SK-N-SH (cell line): Measurements from ENCODE around the gene ARHGAP23. TPM values are rescaled to one million over a fixed set of nuclear protein-coding genes. Genes with fewer than 3 reads are reported as not detected.
"Not testable (repeated sequence)": the region's sequence is repeated elsewhere in the genome, so short reads cannot be mapped to it uniquely, and the experiment has no call there.

ENCODE experiments used
- CTCF ChIA-PET: fragments of 300-600, 350-600 bp; formaldehyde crosslinking; extraction: SDS; loops from one replicate; lab custom pipeline; 2021; lab: Yijun Ruan, JAX
- POLR2A ChIA-PET: fragments of 350-600 bp; sonication (Branson Sonifier 250); formaldehyde crosslinking; extraction: SDS; loops from one replicate; lab custom pipeline; 2020; ENCODE audit warnings: antibody characterized with exemption, inconsistent platforms; lab: Yijun Ruan, JAX
- DNase-seq: peaks from one replicate; pipeline ENCODE4 v3.0.0; 2012
- H2AFZ ChIP-seq: fragments of 200-600 bp; sonication (generic); 2 replicates; pipeline ENCODE4 v1.8.1; 2016; ENCODE audit warnings: antibody characterized with exemption, mild to moderate bottlenecking, low read depth
- H3F3A ChIP-seq: fragments of 200-600 bp; sonication (generic); replicated peaks from 2 replicates; pipeline ENCODE3; 2016; ENCODE audit warnings: antibody characterized with exemption, mild to moderate bottlenecking; ENCODE audit not compliant: insufficient read depth
- H3K27ac ChIP-seq, 2 experiments: fragments of 200-500 bp in 1 of 2; fragments of 200-600 bp in 1 of 2; sonication (Bioruptor generic) in 1 of 2; sonication (generic), shearing (Covaris generic) in 1 of 2; 2 replicates each; pipeline versions ENCODE4 v1.5.1 to v1.6.1; 2014 to 2016; ENCODE audit warnings: low read depth in 2 of 2, inconsistent platforms in 1 of 2, low read length in 1 of 2, mild to moderate bottlenecking in 1 of 2, mixed read lengths in 1 of 2
- H3K27me3 ChIP-seq: fragments of 200-600 bp; sonication (generic), shearing (Covaris generic); 2 replicates; pipeline ENCODE4 v1.6.1; 2016; ENCODE audit warnings: mixed run types; ENCODE audit not compliant: insufficient read depth
- H3K36me3 ChIP-seq, 2 experiments: fragments of 200-500 bp in 1 of 2; fragments of 200-600 bp in 1 of 2; sonication (Bioruptor generic) in 1 of 2; sonication (generic) in 1 of 2; replicated peaks in 1 of 2; 2 replicates each; pipeline versions ENCODE3 to v1.5.1; 2014 to 2016; ENCODE audit warnings: low read length in 1 of 2, mild to moderate bottlenecking in 1 of 2; ENCODE audit not compliant: insufficient read depth in 2 of 2, control insufficient read depth in 1 of 2
- H3K4me1 ChIP-seq, 2 experiments: fragments of 200-500 bp in 1 of 2; fragments of 200-600 bp in 1 of 2; sonication (Bioruptor generic) in 1 of 2; sonication (generic), shearing (Covaris generic) in 1 of 2; 2 replicates each; pipeline versions ENCODE4 v1.5.1 to v1.6.1; 2014 to 2016; ENCODE audit warnings: low read depth in 1 of 2, low read length in 1 of 2, mixed run types in 1 of 2; ENCODE audit not compliant: insufficient read depth in 2 of 2, control insufficient read depth in 1 of 2
- H3K4me2 ChIP-seq: fragments of 200-600 bp; sonication (generic), shearing (Covaris generic); 2 replicates; pipeline ENCODE4 v1.6.1; 2017; ENCODE audit warnings: mixed run types
- H3K4me3 ChIP-seq, 2 experiments: fragments of 200-500 bp in 1 of 2; fragments of 200-600 bp in 1 of 2; sonication (Bioruptor generic) in 1 of 2; sonication (generic), shearing (Covaris generic) in 1 of 2; 2 replicates each; pipeline versions ENCODE4 v1.5.1 to v1.8.1; 2014 to 2016; ENCODE audit warnings: low read depth in 2 of 2, inconsistent platforms in 1 of 2, low read length in 1 of 2, mild to moderate bottlenecking in 1 of 2, mixed read lengths in 1 of 2, moderate library complexity in 1 of 2
- H3K79me2 ChIP-seq: fragments of 200-600 bp; sonication (generic); 2 replicates; pipeline ENCODE4 v1.8.1; 2017; ENCODE audit warnings: mild to moderate bottlenecking; ENCODE audit not compliant: insufficient read depth
- H3K9ac ChIP-seq: fragments of 200-600 bp; sonication (generic); 2 replicates; pipeline ENCODE4 v1.6.1; 2017; ENCODE audit warnings: mixed run types
- H3K9me2 ChIP-seq: fragments of 200-600 bp; sonication (generic); 2 replicates; pipeline ENCODE4 v1.6.1; 2017; ENCODE audit warnings: mixed run types
- H3K9me3 ChIP-seq: fragments of 200-600 bp; sonication (generic); 2 replicates; pipeline ENCODE4 v1.6.1; 2017; ENCODE audit warnings: mixed run types, mild to moderate bottlenecking, moderate library complexity
- H4K20me1 ChIP-seq: fragments of 200-600 bp; sonication (generic); 2 replicates; pipeline ENCODE4 v1.6.1; 2017; ENCODE audit warnings: mild to moderate bottlenecking, mixed run types; ENCODE audit not compliant: insufficient read depth
- FOXJ3 ChIP-seq: sonication (generic); formaldehyde crosslinking; IDR thresholded peaks from 2 replicates; pipeline ENCODE4 v1.5.1; 2020; ENCODE audit warnings: mild to moderate bottlenecking, missing genetic modification reagents
- MEF2A ChIP-seq: IDR thresholded peaks from 2 replicates; pipeline ENCODE4 v1.4.0; 2012; ENCODE audit warnings: low read depth, borderline replicate concordance
- WGBS: methylation state at CpG from one replicate; pipeline ENCODE4 v1.1.6; 2017; ENCODE audit warnings: low lambda C conversion rate; 5-methylcytosine and 5-hydroxymethylcytosine counted together
- polyA plus RNA-seq, 3 experiments: library from polyadenylated mRNA; depleted of rRNA; stranded (reverse); fragments of >200 nt; gene quantifications; 2 replicates each; pipeline ENCODE4 v1.2.3, GENCODE V29; 2012

Gene ARHGAP23
- polyA plus RNA-seq, 1 of the 3 experiments (the other 2 are of a cell fraction): 19.2 TPM

DNA sequence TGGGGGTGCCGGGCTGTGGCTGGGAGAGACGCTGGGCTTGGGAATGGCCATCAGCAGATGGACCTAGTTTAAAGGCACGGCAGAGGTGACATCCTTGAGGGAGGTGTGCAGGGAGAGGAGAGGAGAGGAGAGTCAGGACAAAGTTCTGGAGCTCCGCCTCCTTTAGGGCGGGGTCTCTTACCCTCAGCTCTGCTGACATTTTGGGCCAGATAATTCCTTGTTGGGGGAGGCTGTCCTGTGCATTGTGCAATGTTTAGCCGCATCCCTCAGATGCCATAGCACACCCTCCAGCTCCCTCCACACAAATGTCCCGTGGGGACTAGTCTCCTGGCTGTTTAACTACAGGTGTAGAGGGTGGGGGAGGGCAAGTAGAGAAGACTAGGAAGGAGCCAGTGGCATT lies 48.3 kb downstream of the ARHGAP23 start:
- ChIA-PET CTCF (interaction anchor here (1.7 to 1.9 kb wide), 2 partner anchors 33 to 53 kb away, joined by 5 to 9 read pairs; no protein-coding TSS in a partner anchor), POLR2A (no interaction called here)
- DNase-seq: no peak

DNA sequence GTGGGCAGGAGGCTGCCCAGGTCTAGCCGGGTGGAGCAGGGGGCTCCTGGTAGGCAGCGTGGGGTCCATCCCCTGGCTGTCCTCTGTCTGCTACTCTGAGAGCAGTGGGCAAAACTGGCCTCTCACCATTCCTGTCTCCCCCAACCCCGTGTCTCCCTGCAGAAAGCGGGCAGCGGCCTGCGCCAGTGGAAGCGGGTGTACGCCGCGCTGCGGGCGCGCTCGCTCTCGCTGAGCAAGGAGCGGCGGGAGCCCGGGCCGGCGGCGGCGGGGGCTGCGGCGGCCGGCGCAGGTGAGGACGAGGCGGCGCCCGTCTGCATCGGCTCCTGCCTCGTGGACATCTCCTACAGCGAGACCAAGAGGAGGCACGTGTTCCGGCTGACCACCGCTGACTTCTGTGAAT lies 49.2 kb downstream of the ARHGAP23 start:
- H3K9me2 ChIP-seq, H3K27me3 ChIP-seq, H2AFZ ChIP-seq, H3K4me1 ChIP-seq, DNase-seq, POLR2A ChIA-PET, H4K20me1 ChIP-seq, H3K79me2 ChIP-seq, H3F3A ChIP-seq, H3K4me3 ChIP-seq, H3K9ac ChIP-seq, H3K27ac ChIP-seq, H3K4me2 ChIP-seq, H3K9me3 ChIP-seq: not testable (repeated sequence)
- CTCF ChIA-PET: interaction anchor here (0.6 to 1.9 kb wide), 2 partner anchors 32 to 34 kb away, joined by 3 to 9 read pairs; no protein-coding TSS in a partner anchor
- H3K36me3 ChIP-seq: peaks cover 12 to 35% of the 10 kb centered on the region in 2 experiments
- WGBS: 99% methylated on average over 26 of the region's 36 CpGs

More for the DNA sequence above, 48.3 kb downstream of the ARHGAP23 start:
- Histone ChIP-seq H3K79me2 (peaks cover 7% of the 10 kb centered on the region; the same call in 1 of the 2 replicates), H3K9me2 (no peaks in the 10 kb centered on the region), H3F3A (no peaks in the 10 kb centered on the region), H3K4me3 (no peak overlapping the region), H3K36me3 (peaks cover 12 to 33% of the 10 kb centered on the region in 2 experiments), H3K27me3 (no peaks in the 10 kb centered on the region)
- 90% methylated on average over 7 of the region's 7 CpGs for WGBS
- TF ChIP-seq FOXJ3 (CRISPR knock-in tag): no peak
- TF ChIP-seq MEF2A: no peak
- TF ChIP-seq, all 33 proteins: peak for 0
- no peak overlapping the region for H3K4me2 ChIP-seq
- H3K9ac ChIP-seq: no peak overlapping the region
- H3K4me1 ChIP-seq: no peaks in the 10 kb centered on the region
- no peak overlapping the region for H2AFZ ChIP-seq
- H3K9me3 ChIP-seq: no peaks in the 10 kb centered on the region
- H4K20me1 ChIP-seq: 0 out of 2 replicates have a peak, but pooled peaks cover 9% of the 10 kb centered on the region
- no peak overlapping the region for H3K27ac ChIP-seq

DNA sequence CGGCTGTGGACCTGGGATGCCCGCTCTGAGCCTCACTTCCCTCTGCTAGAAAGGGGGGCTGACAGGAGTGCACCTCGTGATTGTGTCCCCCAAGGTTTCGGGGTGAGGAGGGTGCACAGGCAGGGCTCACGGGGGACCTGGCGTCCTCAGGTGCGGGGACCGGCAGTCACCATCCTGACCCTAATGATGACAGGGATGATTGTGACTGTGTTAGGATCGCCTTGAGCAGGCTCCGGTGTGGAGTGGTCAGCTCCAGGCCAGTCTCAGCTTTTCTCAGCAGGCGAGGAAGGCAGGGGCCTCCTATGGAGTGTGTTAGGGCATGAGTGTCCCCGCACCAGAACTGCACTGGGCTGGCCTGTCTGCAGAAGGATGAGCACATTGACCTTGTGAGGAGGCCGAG lies 49.7 kb downstream of the ARHGAP23 start:
- H3F3A ChIP-seq, H3K4me3 ChIP-seq, H3K9ac ChIP-seq, H3K9me3 ChIP-seq, H3K4me2 ChIP-seq, H4K20me1 ChIP-seq, H3K27me3 ChIP-seq, H3K79me2 ChIP-seq, CTCF ChIA-PET, H3K4me1 ChIP-seq, H3K9me2 ChIP-seq, POLR2A ChIA-PET, H2AFZ ChIP-seq, DNase-seq, H3K27ac ChIP-seq: not testable (repeated sequence)
- H3K36me3 ChIP-seq: peaks cover 12 to 36% of the 10 kb centered on the region in 2 experiments
- 97% methylated on average over 11 of the region's 13 CpGs for WGBS

DNA sequence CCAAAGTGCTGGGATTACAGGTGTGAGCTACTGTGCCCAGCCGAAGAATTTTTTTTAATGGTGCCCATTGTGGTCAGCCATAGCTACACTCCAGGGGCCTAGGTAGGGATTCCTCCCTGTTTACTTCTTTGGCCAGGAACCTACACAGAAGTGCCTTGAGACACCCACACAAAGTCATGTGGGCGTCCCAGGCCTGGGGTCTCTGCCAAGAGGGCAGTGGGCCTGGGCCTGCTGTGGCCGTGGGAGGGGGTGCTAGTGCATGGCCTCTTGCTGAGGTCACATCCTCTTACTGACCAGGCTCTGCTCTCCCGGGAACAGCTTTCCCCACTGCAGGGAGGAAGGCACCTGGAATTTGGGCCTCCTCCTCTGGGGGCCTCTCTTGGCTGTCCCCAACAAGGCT lies 50.4 kb downstream of the ARHGAP23 start:
- CTCF ChIA-PET: interaction anchor here (1.1 kb wide), 1 partner anchor 35 kb away, joined by 3 read pairs; no protein-coding TSS in a partner anchor
- H3K4me3 ChIP-seq, DNase-seq, H3K9me2 ChIP-seq, H4K20me1 ChIP-seq, H2AFZ ChIP-seq, H3F3A ChIP-seq, H3K4me2 ChIP-seq, H3K9ac ChIP-seq, H3K27ac ChIP-seq, H3K9me3 ChIP-seq, POLR2A ChIA-PET, H3K4me1 ChIP-seq, H3K27me3 ChIP-seq, H3K79me2 ChIP-seq: not testable (repeated sequence)
- peaks cover 13 to 41% of the 10 kb centered on the region in 2 experiments for H3K36me3 ChIP-seq
- 92% methylated on average over 2 of the region's 4 CpGs for WGBS

DNA sequence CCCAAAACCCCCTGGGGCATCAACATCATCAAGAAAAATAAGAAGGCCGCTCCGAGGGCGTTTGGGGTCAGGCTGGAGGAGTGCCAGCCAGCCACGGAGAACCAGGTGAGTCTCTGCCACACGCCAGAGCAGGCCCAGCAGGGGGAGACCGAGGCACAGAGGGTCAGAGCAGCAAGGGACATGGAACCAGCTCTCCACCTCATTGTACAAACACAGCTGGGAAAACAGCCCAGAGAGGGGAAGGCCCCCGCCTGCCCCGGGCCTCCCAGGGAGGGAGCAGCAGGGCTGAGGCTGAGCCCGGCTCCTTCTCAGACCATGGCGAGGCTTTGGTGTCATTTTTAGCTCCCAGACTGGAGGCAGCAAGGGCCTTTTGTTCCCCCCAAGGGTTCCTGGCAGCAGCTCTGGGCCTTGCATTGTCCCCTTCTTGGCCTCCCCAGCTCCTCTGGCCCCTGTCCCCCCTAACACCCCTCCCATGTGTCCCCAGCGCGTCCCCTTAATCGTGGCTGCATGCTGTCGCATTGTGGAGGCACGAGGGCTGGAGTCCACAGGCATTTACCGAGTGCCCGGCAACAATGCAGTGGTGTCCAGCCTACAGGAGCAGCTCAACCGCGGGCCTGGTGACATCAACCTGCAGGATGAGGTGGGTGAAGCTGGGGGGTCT lies 53.9 kb downstream of the ARHGAP23 start:
- Histone ChIP-seq H3K36me3 (peaks cover 10 to 41% of the 10 kb centered on the region in 2 experiments), H3F3A (peaks cover 13% of the 10 kb centered on the region)
- H3K9ac ChIP-seq, DNase-seq, POLR2A ChIA-PET, H3K9me3 ChIP-seq, H3K9me2 ChIP-seq, H3K79me2 ChIP-seq, H3K4me3 ChIP-seq, H3K4me1 ChIP-seq, H2AFZ ChIP-seq, H3K27ac ChIP-seq, H3K27me3 ChIP-seq, H3K4me2 ChIP-seq, H4K20me1 ChIP-seq: not testable (repeated sequence)
- 93% methylated on average over 13 of the region's 19 CpGs for WGBS
- CTCF ChIA-PET: interaction anchor here (1.3 to 1.7 kb wide), 3 partner anchors 51 to 133 kb away, joined by 3 to 4 read pairs (median 3); no protein-coding TSS in a partner anchor

DNA sequence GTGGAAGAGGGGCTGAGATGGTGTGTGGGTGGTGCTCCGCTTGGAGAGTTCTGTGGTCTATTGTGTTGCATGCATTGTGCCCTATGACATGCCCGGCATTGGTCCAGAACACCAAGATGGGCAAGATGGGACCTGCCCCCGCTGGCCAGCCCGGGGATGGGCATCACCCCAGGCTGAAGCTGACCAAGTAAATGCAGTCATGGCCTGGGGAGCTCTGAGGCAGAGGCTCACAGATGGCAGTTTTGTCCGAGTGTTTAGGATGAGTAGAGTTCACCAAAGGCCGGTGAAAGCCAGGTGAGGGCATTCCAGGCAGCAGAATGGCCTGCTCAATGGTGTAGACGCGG lies 54.4 kb downstream of the ARHGAP23 start:
- H3K9ac ChIP-seq, DNase-seq, H3K4me3 ChIP-seq, H3K79me2 ChIP-seq, H3K27me3 ChIP-seq, H3K9me2 ChIP-seq, H3K9me3 ChIP-seq, POLR2A ChIA-PET, H2AFZ ChIP-seq, H3K4me2 ChIP-seq, H3K4me1 ChIP-seq, H4K20me1 ChIP-seq, H3K27ac ChIP-seq: not testable (repeated sequence)
- Histone ChIP-seq H3F3A (peaks cover 13% of the 10 kb centered on the region), H3K36me3 (peaks cover 14 to 41% of the 10 kb centered on the region in 2 experiments)
- CTCF ChIA-PET: interaction anchor here (1.3 to 1.7 kb wide), 2 partner anchors 51 to 59 kb away, joined by 3 to 4 read pairs; no protein-coding TSS in a partner anchor
- WGBS: 83% methylated on average over 8 of the region's 8 CpGs
